HCT116 (cell line): ENCODE results near the gene IGFLR1. TPM values are rescaled to one million over a fixed set of nuclear protein-coding genes. Genes with fewer than 3 reads are reported as not detected.

ENCODE experiments used
- ATAC-seq: fragments of 200-7000 bp; cut with Tn5 transposase; 2 replicates; pipeline ENCODE4 v1.9.1; 2020; ENCODE audit warnings: mild to moderate bottlenecking, moderate library complexity
- BruUV-seq: library from RNA; stranded (reverse); fragments of 400-500 nt; replicated peaks from 2 replicates; lab custom pipeline; 2021; lab: Mats Ljungman, UMichigan
- CTCF ChIA-PET: fragments of 300-600 bp; sonication (Branson Sonifier 250); formaldehyde crosslinking; loops from one replicate; lab custom pipeline; 2021; ENCODE audit warnings: antibody characterized with exemption; lab: Charles Lee
- POLR2A ChIA-PET: fragments of 300-600, 350-600 bp; sonication (Branson Sonifier 250); formaldehyde crosslinking; loops from one replicate; lab custom pipeline; 2021; ENCODE audit warnings: antibody characterized with exemption; lab: Charles Lee
- RAD21 ChIA-PET, 2 experiments: fragments of 300-600 bp; sonication (Branson Sonifier 250); formaldehyde crosslinking; loops; one replicate each; lab custom pipeline; 2023; ENCODE audit warnings: low total read pairs in 2 of 2; ENCODE audit not compliant: uncharacterized antibody in 2 of 2, unreplicated experiment in 2 of 2, low non-redundant PET in 1 of 2; lab: Charles Lee
- DNase-seq: peaks from one replicate; pipeline ENCODE4 v3.0.0-alpha.2; 2010; ENCODE audit warnings: low read depth, low spot score
- H2AFZ ChIP-seq: fragments of 200-600 bp; shearing (Covaris generic), sonication (generic); 2 replicates; pipeline ENCODE4 v1.6.1; 2017; ENCODE audit warnings: low read depth, mixed run types, mixed read lengths, antibody characterized with exemption, low read length; ENCODE audit not compliant: poor library complexity, severe bottlenecking
- H3K27ac ChIP-seq: 2 replicates; pipeline ENCODE4 v1.5.1; 2012; ENCODE audit warnings: low read depth, low read length
- H3K27me3 ChIP-seq: fragments of 200-600 bp; sonication (generic); 2 replicates; pipeline ENCODE4 v1.6.1; 2016; ENCODE audit warnings: mixed run types, low read length, mixed read lengths; ENCODE audit not compliant: insufficient read depth
- H3K36me3 ChIP-seq, 2 experiments: fragments of 200-500 bp in 1 of 2; fragments of 200-600 bp in 1 of 2; sonication (Bioruptor generic) in 1 of 2; sonication (generic) in 1 of 2; 2 replicates each; pipeline versions ENCODE4 v1.5.1 to v1.6.1; 2014 to 2016; ENCODE audit warnings: low read length in 2 of 2, inconsistent platforms in 1 of 2, mixed read lengths in 1 of 2, mixed run types in 1 of 2; ENCODE audit not compliant: insufficient read depth in 2 of 2, control insufficient read depth in 1 of 2
- H3K4me1 ChIP-seq, 2 experiments: fragments of 200-600 bp in 1 of 2; sonication (generic) in 1 of 2; 2 replicates each; pipeline versions ENCODE4 v1.5.1 to v1.6.1; 2012 to 2017; ENCODE audit warnings: low read length in 2 of 2, inconsistent platforms in 1 of 2, mild to moderate bottlenecking in 1 of 2, mixed read lengths in 1 of 2, mixed run types in 1 of 2, moderate library complexity in 1 of 2; ENCODE audit not compliant: insufficient read depth in 2 of 2, control insufficient read depth in 1 of 2
- H3K4me2 ChIP-seq: fragments of 200-600 bp; sonication (generic); 2 replicates; pipeline ENCODE4 v1.6.1; 2017; ENCODE audit warnings: mixed run types, low read length, mixed read lengths
- H3K4me3 ChIP-seq, 2 experiments: fragments of 200-600 bp in 1 of 2; sonication (generic) in 1 of 2; replicated peaks in 1 of 2; 2 replicates each; pipeline ENCODE4 v1.5.1; 2011 to 2016; ENCODE audit warnings: low read length in 2 of 2, control low read depth in 1 of 2, low read depth in 1 of 2, mild to moderate bottlenecking in 1 of 2, mixed read lengths in 1 of 2, mixed run types in 1 of 2
- H3K79me2 ChIP-seq: fragments of 200-600 bp; sonication (generic); 2 replicates; pipeline ENCODE4 v1.6.1; 2017; ENCODE audit warnings: mild to moderate bottlenecking, mixed run types, low read length, moderate library complexity, mixed read lengths; ENCODE audit not compliant: insufficient read depth
- H3K9ac ChIP-seq: fragments of 200-600 bp; sonication (generic); 2 replicates; pipeline ENCODE4 v1.6.1; 2016; ENCODE audit warnings: low read length, mixed read lengths
- H3K9me2 ChIP-seq: fragments of 200-600 bp; sonication (generic), shearing (Covaris generic); 2 replicates; pipeline ENCODE4 v1.6.1; 2017; ENCODE audit warnings: mixed run types, mild to moderate bottlenecking, moderate library complexity; ENCODE audit not compliant: insufficient read depth
- H3K9me3 ChIP-seq, 2 experiments: fragments of 200-500 bp in 1 of 2; fragments of 200-600 bp in 1 of 2; sonication (Bioruptor generic) in 1 of 2; sonication (generic) in 1 of 2; 2 replicates each; pipeline ENCODE4 v1.6.1; 2014 to 2017; ENCODE audit warnings: low read length in 2 of 2, mixed read lengths in 2 of 2, inconsistent platforms in 1 of 2, low read depth in 1 of 2, mild to moderate bottlenecking in 1 of 2, mixed run types in 1 of 2, moderate library complexity in 1 of 2; ENCODE audit not compliant: control insufficient read depth in 1 of 2, insufficient read depth in 1 of 2
- H4K20me1 ChIP-seq: fragments of 200-600 bp; sonication (generic), shearing (Covaris generic); 2 replicates; pipeline ENCODE4 v1.6.1; 2017; ENCODE audit warnings: mixed run types, mild to moderate bottlenecking, moderate library complexity; ENCODE audit not compliant: insufficient read depth
- ATF3 ChIP-seq: IDR thresholded peaks from 2 replicates; pipeline ENCODE4 v1.6.1; 2012
- EZH2 ChIP-seq: fragments of 200-600 bp; sonication (generic); IDR thresholded peaks from 2 replicates; pipeline ENCODE4 v1.6.1; 2017; ENCODE audit warnings: antibody characterized with exemption, mixed run types
- POLR2A ChIP-seq: IDR thresholded peaks from 2 replicates; pipeline ENCODE4 v1.7.0; 2011; ENCODE audit warnings: borderline replicate concordance; ENCODE audit not compliant: insufficient read depth, insufficient read length; ENCODE audit errors: extremely low read depth
- POLR2AphosphoS5 ChIP-seq: IDR thresholded peaks from 2 replicates; pipeline ENCODE4 v1.6.1; 2011; ENCODE audit warnings: mild to moderate bottlenecking, low read depth, low read length, moderate library complexity
- SP1 ChIP-seq: IDR thresholded peaks from 2 replicates; pipeline ENCODE4 v1.6.1; 2012; ENCODE audit warnings: low read depth
- TCF7L2 ChIP-seq: IDR thresholded peaks from 2 replicates; pipeline ENCODE4 v1.7.0; 2011; ENCODE audit warnings: borderline replicate concordance, inconsistent platforms; ENCODE audit not compliant: insufficient read depth, insufficient read length; ENCODE audit errors: extremely low read depth
- YY1 ChIP-seq: IDR thresholded peaks from 2 replicates; pipeline ENCODE4 v1.6.1; 2011; ENCODE audit warnings: low read length, low read depth, moderate library complexity, mild to moderate bottlenecking; ENCODE audit not compliant: insufficient replicate concordance; ENCODE audit errors: extremely low read depth
- intact Hi-C: fragments of 100-400 bp; cut with micrococcal nuclease; formaldehyde crosslinking; loops from 2 replicates; pipeline ENCODE4 v1.10.0; 2022
- total RNA-seq: library from RNA; stranded (reverse); gene quantifications from one replicate; pipeline ENCODE4 v1.2.1, GENCODE V29; 2021; ENCODE audit not compliant: unreplicated experiment
- TF ChIP-seq, protein P1 (sequence below): IDR thresholded peaks from 2 replicates; pipeline ENCODE4 v1.6.1; 2012
- TF ChIP-seq, protein P2 (sequence below), 3 experiments: fragments of 200-600 bp in 1 of 3; sonication (generic) in 1 of 3; IDR thresholded peaks in 2 of 3; conservative IDR thresholded peaks in 1 of 3; 2 replicates each; pipeline ENCODE4 v1.5.1; 2012 to 2017; ENCODE audit warnings: low read depth in 2 of 3, low read length in 2 of 3, antibody characterized with exemption in 1 of 3, borderline replicate concordance in 1 of 3, control low read depth in 1 of 3, mild to moderate bottlenecking in 1 of 3, mixed read lengths in 1 of 3, mixed run types in 1 of 3, moderate library complexity in 1 of 3; ENCODE audit not compliant: insufficient read depth in 1 of 3

IGFLR1 gene
- total RNA-seq, 1 experiment from 2014 or later = 8.3 TPM

- Histone ChIP-seq H4K20me1 (no peaks in the 10 kb centered on the region), H3K36me3 (no peaks in the 10 kb centered on the region; a peak in 1 of 4 replicates), H3K79me2 (peaks cover 19% of the 10 kb centered on the region), H3K27me3 (no peaks in the 10 kb centered on the region), H3K4me2 (peak overlapping the region; percentile 99), H3K4me3 (peak overlapping the region; percentile 93 to 99), H3K9me2 (no peaks in the 10 kb centered on the region), H3K27ac (peak overlapping the region; percentile 78), H2AFZ (no peak overlapping the region), H3K9ac (peak overlapping the region; percentile 82), H3K4me1 (peaks cover 30 to 42% of the 10 kb centered on the region in 2 experiments), H3K9me3 (no peaks in the 10 kb centered on the region)
- POLR2A ChIA-PET = interaction anchor here (0.6 to 1.7 kb wide), 7 partner anchors 11 to 75 kb away, joined by 3 to 7 read pairs (median 4); no protein-coding TSS in a partner anchor
- DNase-seq = peak; percentile 93
- ATAC-seq = peak; percentile 65
- RAD21 ChIA-PET = interaction anchor here in 1 of 2 experiments (0.7 to 1.7 kb wide), 2 partner anchors 75 to 187 kb away, joined by 4 to 6 read pairs; no protein-coding TSS in a partner anchor
- intact Hi-C loops = loop anchor here (1.0 kb wide), 1 partner anchor 187 kb away; no protein-coding TSS in a partner anchor
- TSS peak; percentile 67 for BruUV-seq
- CTCF ChIA-PET = interaction anchor here (0.9 to 2.2 kb wide), 3 partner anchors 42 to 188 kb away, joined by 3 to 6 read pairs (median 3); no protein-coding TSS in a partner anchor
- TF ChIP-seq YY1 = no peak
- TF ChIP-seq, protein P1, sequence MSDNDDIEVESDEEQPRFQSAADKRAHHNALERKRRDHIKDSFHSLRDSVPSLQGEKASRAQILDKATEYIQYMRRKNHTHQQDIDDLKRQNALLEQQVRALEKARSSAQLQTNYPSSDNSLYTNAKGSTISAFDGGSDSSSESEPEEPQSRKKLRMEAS = peak; percentile 75
- no peak for TF ChIP-seq POLR2A
- TF ChIP-seq ATF3 = no peak
- TF ChIP-seq EZH2 = no peak
- peak; percentile 38; the same call in 1 of the 2 replicates for TF ChIP-seq SP1
- peak; percentile 36 for TF ChIP-seq TCF7L2
- TF ChIP-seq, protein P2, sequence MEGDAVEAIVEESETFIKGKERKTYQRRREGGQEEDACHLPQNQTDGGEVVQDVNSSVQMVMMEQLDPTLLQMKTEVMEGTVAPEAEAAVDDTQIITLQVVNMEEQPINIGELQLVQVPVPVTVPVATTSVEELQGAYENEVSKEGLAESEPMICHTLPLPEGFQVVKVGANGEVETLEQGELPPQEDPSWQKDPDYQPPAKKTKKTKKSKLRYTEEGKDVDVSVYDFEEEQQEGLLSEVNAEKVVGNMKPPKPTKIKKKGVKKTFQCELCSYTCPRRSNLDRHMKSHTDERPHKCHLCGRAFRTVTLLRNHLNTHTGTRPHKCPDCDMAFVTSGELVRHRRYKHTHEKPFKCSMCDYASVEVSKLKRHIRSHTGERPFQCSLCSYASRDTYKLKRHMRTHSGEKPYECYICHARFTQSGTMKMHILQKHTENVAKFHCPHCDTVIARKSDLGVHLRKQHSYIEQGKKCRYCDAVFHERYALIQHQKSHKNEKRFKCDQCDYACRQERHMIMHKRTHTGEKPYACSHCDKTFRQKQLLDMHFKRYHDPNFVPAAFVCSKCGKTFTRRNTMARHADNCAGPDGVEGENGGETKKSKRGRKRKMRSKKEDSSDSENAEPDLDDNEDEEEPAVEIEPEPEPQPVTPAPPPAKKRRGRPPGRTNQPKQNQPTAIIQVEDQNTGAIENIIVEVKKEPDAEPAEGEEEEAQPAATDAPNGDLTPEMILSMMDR (IDR thresholded peaks at IDR 0.05 in 2 of 3, conservative IDR thresholded peaks at IDR 0.05 in 1 of 3; ENCODE audit: borderline replicate concordance in 1 of 3, insufficient read depth in 1 of 3, low read depth in 2 of 3, low read length in 2 of 3) = peak in 2 of 3 experiments; percentile 29 to 38; a peak in 1 of 6 replicates
- peak; percentile 53; the same call in 1 of the 2 replicates for TF ChIP-seq POLR2AphosphoS5
Observed at GRCh38 chr19:35744430-35745327, 2.4 kb upstream of the IGFLR1 start.
